ENCODE data around the gene CDH23.

CDH23 gene

DNA sequence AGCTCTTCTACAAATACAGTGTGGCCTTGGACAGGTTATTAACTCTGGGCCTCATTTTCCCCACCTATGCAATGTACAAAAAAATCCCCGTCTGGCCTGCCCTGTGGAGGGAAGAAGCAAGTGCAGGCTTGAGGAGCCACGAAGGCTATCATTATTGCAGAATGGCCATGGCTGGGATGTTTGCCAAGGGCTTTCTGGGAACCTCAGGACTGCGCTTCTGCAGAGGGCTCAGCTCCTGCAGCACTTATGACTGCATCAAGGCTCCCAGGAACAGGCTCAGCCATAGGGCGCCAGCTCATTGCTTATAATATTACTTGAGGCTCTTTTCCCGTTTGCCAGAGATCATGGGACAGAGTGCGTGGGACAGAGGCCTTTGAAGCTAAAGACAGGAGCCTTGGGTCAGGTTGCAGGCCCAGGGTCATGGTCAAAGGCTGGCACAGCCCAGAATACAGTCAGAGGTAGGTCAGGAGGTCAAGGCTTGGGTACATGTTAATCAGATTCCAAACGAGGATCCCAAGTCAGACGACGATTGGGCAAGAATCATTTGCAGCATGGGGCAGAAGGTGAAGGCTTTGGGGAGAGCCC is 343.4 kb downstream of the CDH23 start:
- no peaks in the 10 kb centered on the region for H4K20me1 ChIP-seq (ENCODE audit: insufficient read depth, low read length)
- no peaks in the 10 kb centered on the region for H3K9me3 ChIP-seq (replicated peaks; ENCODE audit: insufficient read depth, low read length)
- H3F3A ChIP-seq (ENCODE audit: insufficient read depth, low read length): no peaks in the 10 kb centered on the region
- H3K36me3 ChIP-seq (replicated peaks; ENCODE audit: insufficient read depth, low read length): no peaks in the 10 kb centered on the region
- DNase-seq: no peak
- no peak overlapping the region for H3K4me2 ChIP-seq (ENCODE audit: low read depth, low read length)
- H3K27me3 ChIP-seq (replicated peaks; ENCODE audit: insufficient read depth, low read length): no peaks in the 10 kb centered on the region
- no peak overlapping the region for H3K9ac ChIP-seq (ENCODE audit: low read length)
- no peak overlapping the region for H3K4me3 ChIP-seq (ENCODE audit: low read length)
- no peak overlapping the region for H2AFZ ChIP-seq (ENCODE audit: low read length)
- peaks cover 14% of the 10 kb centered on the region for H3K4me1 ChIP-seq (ENCODE audit: low read length)
- no peak overlapping the region for H3K27ac ChIP-seq (ENCODE audit: low read length)
- no peaks in the 10 kb centered on the region for H3K79me2 ChIP-seq (ENCODE audit: low read length)
- TF ChIP-seq EZH2phosphoT487 (IDR thresholded peaks at IDR 0.05; ENCODE audit: low read length) (no peak), EZH2 (optimal IDR thresholded peaks at IDR 0.05; ENCODE audit: low read depth, low read length) (no peak)
- TF ChIP-seq, protein P1, sequence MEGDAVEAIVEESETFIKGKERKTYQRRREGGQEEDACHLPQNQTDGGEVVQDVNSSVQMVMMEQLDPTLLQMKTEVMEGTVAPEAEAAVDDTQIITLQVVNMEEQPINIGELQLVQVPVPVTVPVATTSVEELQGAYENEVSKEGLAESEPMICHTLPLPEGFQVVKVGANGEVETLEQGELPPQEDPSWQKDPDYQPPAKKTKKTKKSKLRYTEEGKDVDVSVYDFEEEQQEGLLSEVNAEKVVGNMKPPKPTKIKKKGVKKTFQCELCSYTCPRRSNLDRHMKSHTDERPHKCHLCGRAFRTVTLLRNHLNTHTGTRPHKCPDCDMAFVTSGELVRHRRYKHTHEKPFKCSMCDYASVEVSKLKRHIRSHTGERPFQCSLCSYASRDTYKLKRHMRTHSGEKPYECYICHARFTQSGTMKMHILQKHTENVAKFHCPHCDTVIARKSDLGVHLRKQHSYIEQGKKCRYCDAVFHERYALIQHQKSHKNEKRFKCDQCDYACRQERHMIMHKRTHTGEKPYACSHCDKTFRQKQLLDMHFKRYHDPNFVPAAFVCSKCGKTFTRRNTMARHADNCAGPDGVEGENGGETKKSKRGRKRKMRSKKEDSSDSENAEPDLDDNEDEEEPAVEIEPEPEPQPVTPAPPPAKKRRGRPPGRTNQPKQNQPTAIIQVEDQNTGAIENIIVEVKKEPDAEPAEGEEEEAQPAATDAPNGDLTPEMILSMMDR (IDR thresholded peaks at IDR 0.05; ENCODE audit: low read length): no peak
- no peaks in the 10 kb centered on the region for H3K9me2 ChIP-seq (replicated peaks; ENCODE audit: insufficient read depth, low read length)

DNA sequence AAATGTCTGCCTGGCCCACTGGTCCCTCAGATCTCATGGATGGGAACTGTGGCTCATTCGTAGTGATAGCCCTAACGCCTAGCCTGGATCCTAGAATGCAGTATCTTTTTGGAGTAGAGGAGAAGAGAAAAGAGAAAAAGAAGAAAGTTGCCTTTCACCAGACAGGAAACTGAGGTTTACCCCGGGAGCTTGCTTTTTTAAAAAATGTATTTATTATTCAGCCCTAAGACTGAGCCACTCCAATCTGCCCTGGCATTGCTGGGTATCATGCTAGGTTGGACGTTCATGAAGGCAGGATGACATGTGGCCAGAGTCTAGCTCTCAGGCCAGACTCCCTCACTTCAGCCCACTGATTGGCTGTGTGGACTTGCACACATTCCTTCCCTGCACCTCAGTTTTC is 344.3 kb downstream of the CDH23 start:
- no peak overlapping the region for H3K4me3 ChIP-seq (ENCODE audit: low read length)
- no peak for DNase-seq
- H3F3A ChIP-seq (ENCODE audit: insufficient read depth, low read length): no peaks in the 10 kb centered on the region
- no peaks in the 10 kb centered on the region for H4K20me1 ChIP-seq (ENCODE audit: insufficient read depth, low read length)
- H3K36me3 ChIP-seq (replicated peaks; ENCODE audit: insufficient read depth, low read length): no peaks in the 10 kb centered on the region
- H3K9me2 ChIP-seq (replicated peaks; ENCODE audit: insufficient read depth, low read length): no peaks in the 10 kb centered on the region
- no peak overlapping the region for H3K27ac ChIP-seq (ENCODE audit: low read length)
- no peak overlapping the region for H3K9ac ChIP-seq (ENCODE audit: low read length)
- no peaks in the 10 kb centered on the region for H3K27me3 ChIP-seq (replicated peaks; ENCODE audit: insufficient read depth, low read length)
- TF ChIP-seq EZH2phosphoT487 (IDR thresholded peaks at IDR 0.05; ENCODE audit: low read length) (no peak), EZH2 (optimal IDR thresholded peaks at IDR 0.05; ENCODE audit: low read depth, low read length) (no peak)
- TF ChIP-seq, protein P1 (IDR thresholded peaks at IDR 0.05; ENCODE audit: low read length): no peak
- H3K9me3 ChIP-seq (replicated peaks; ENCODE audit: insufficient read depth, low read length): no peaks in the 10 kb centered on the region
- no peak overlapping the region for H2AFZ ChIP-seq (ENCODE audit: low read length)
- H3K79me2 ChIP-seq (ENCODE audit: low read length): no peaks in the 10 kb centered on the region
- H3K4me2 ChIP-seq (ENCODE audit: low read depth, low read length): no peak overlapping the region
- H3K4me1 ChIP-seq (ENCODE audit: low read length): peaks cover 8% of the 10 kb centered on the region

DNA sequence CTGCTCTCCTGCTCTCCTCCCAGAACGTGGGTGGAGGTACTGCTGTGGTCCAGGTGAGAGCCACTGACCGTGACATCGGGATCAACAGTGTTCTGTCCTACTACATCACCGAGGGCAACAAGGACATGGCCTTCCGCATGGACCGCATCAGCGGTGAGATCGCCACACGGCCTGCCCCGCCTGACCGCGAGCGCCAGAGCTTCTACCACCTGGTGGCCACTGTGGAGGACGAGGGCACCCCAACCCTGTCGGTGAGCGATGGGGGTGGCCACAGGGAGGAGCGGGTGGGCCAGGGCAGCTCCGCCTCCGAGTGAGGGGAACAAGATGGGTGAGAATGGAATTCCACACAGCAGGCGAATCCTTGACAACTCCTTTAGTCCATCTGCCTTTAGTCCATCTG is 345.0 kb downstream of the CDH23 start:
- Histone ChIP-seq H3K4me2 (ENCODE audit: low read depth, low read length) (no peak overlapping the region), H3K9ac (ENCODE audit: low read length) (no peak overlapping the region), H3K9me2 (replicated peaks; ENCODE audit: insufficient read depth, low read length) (no peaks in the 10 kb centered on the region)

More for the DNA sequence above, 345.0 kb downstream of the CDH23 start:
- Histone ChIP-seq H3K36me3 (replicated peaks; ENCODE audit: insufficient read depth, low read length) (no peaks in the 10 kb centered on the region), H3K27ac (ENCODE audit: low read length) (no peak overlapping the region), H3F3A (ENCODE audit: insufficient read depth, low read length) (no peaks in the 10 kb centered on the region), H3K4me1 (ENCODE audit: low read length) (peaks cover 2% of the 10 kb centered on the region), H3K4me3 (ENCODE audit: low read length) (no peak overlapping the region), H2AFZ (ENCODE audit: low read length) (no peak overlapping the region), H3K9me3 (replicated peaks; ENCODE audit: insufficient read depth, low read length) (no peaks in the 10 kb centered on the region), H3K27me3 (replicated peaks; ENCODE audit: insufficient read depth, low read length) (no peaks in the 10 kb centered on the region), H4K20me1 (ENCODE audit: insufficient read depth, low read length) (no peaks in the 10 kb centered on the region), H3K79me2 (ENCODE audit: low read length) (no peaks in the 10 kb centered on the region)
- TF ChIP-seq EZH2phosphoT487 (IDR thresholded peaks at IDR 0.05; ENCODE audit: low read length) (no peak), EZH2 (optimal IDR thresholded peaks at IDR 0.05; ENCODE audit: low read depth, low read length) (no peak)
- TF ChIP-seq, protein P1 (IDR thresholded peaks at IDR 0.05; ENCODE audit: low read length): no peak
- DNase-seq: no peak

Measured in MM.1S (cell line).